Epithelial cell of umbilical artery (primary cell): ENCODE results near the gene SERPINE2. TPM values are rescaled to one million over a fixed set of nuclear protein-coding genes. Genes with fewer than 3 reads are reported as not detected.

Experiments used
- total RNA-seq: library from RNA; depleted of rRNA; stranded (reverse); fragments of >200 nt; gene quantifications from 2 replicates; pipeline ENCODE4 v1.2.3, GENCODE V29; 2014

Gene SERPINE2
- 12.7 and 15.8 TPM in 2 replicates for total RNA-seq

GRCh38 chr2:224039080-224039769, at the start of gene SERPINE2:
Gene SERPINE2, minus strand, starts transcription at chr2:224039286. Its CDS starts 37,386 bp downstream, at chr2:224001900.

GRCh38 chr2:223957092-223957851, 81.8 kb downstream of the SERPINE2 start, which contains the start of gene MRPL44:
Gene MRPL44, plus strand, starts transcription at chr2:223957463. Its CDS starts 10 bp downstream, at chr2:223957473.

GRCh38 chr2:223944703-223945531, 94.2 kb downstream of the SERPINE2 start, which contains the start of gene WDFY1:
Gene WDFY1, minus strand, starts transcription at chr2:223945335. Its CDS starts 51 bp downstream, at chr2:223945284.

Other genes with a start within 250 kb of the SERPINE2 start
- gene AP1S3, start 201.7 kb downstream of the SERPINE2 start, total RNA-seq: 1.3 and 4.1 TPM in 2 replicates
- 95.5 and 131 TPM in 2 replicates for gene WDFY1, start 94.0 kb downstream of the SERPINE2 start, total RNA-seq
- gene MRPL44, start 81.8 kb downstream of the SERPINE2 start, total RNA-seq: 43.9 and 48.2 TPM in 2 replicates